ENCODE data around the gene VAV1.

VAV1 gene

GRCh38 chr19:6887316-6887715 is 114.8 kb downstream of the VAV1 start, which contains the start of gene ADGRE1:
Gene ADGRE1 (plus strand): TSS chr19:6887579. CDS start chr19:6887609, 30 bp downstream.
- no peak within 1 kb of the TSS for H3K9ac ChIP-seq (ENCODE audit: low read length)
- no peak for DNase-seq
- no peak within 1 kb of the TSS for H3K4me3 ChIP-seq (ENCODE audit: low read length)
- H3F3A ChIP-seq (ENCODE audit: insufficient read depth, low read length), result no peaks in the 10 kb centered on the region
- H3K79me2 ChIP-seq (ENCODE audit: low read length), result no peaks in the 10 kb centered on the region
- H3K9me3 ChIP-seq (replicated peaks; ENCODE audit: insufficient read depth, low read length), result no peaks in the 10 kb centered on the region
- no peak within 1 kb of the TSS for H3K4me2 ChIP-seq (ENCODE audit: low read depth, low read length)
- H3K27me3 ChIP-seq (replicated peaks; ENCODE audit: insufficient read depth, low read length), result peaks cover 70% of the 10 kb centered on the region
- no peaks in the 10 kb centered on the region for H3K36me3 ChIP-seq (replicated peaks; ENCODE audit: insufficient read depth, low read length)
- H4K20me1 ChIP-seq (ENCODE audit: insufficient read depth, low read length), result no peaks in the 10 kb centered on the region
- H3K9me2 ChIP-seq (replicated peaks; ENCODE audit: insufficient read depth, low read length), result no peaks in the 10 kb centered on the region
- no peaks in the 10 kb centered on the region for H3K4me1 ChIP-seq (ENCODE audit: low read length)
- H3K27ac ChIP-seq (ENCODE audit: low read length), result no peak within 1 kb of the TSS
- no peak within 1 kb of the TSS for H2AFZ ChIP-seq (ENCODE audit: low read length)
- TF ChIP-seq EZH2phosphoT487 (IDR thresholded peaks at IDR 0.05; ENCODE audit: low read length) (no peak), EZH2 (optimal IDR thresholded peaks at IDR 0.05; ENCODE audit: low read depth, low read length) (no peak), CTCF (IDR thresholded peaks at IDR 0.05; ENCODE audit: low read length) (no peak)

- H2AFZ ChIP-seq (ENCODE audit: low read length), result no peak overlapping the region
- H3F3A ChIP-seq (ENCODE audit: insufficient read depth, low read length), result no peaks in the 10 kb centered on the region
- H3K27me3 ChIP-seq (replicated peaks; ENCODE audit: insufficient read depth, low read length), result peaks cover 76% of the 10 kb centered on the region
- no peak overlapping the region for H3K27ac ChIP-seq (ENCODE audit: low read length)
- H3K79me2 ChIP-seq (ENCODE audit: low read length), result no peaks in the 10 kb centered on the region
- DNase-seq, result no peak
- H3K4me2 ChIP-seq (ENCODE audit: low read depth, low read length), result no peak overlapping the region
- H3K9me2 ChIP-seq (replicated peaks; ENCODE audit: insufficient read depth, low read length), result no peaks in the 10 kb centered on the region
- TF ChIP-seq EZH2phosphoT487 (IDR thresholded peaks at IDR 0.05; ENCODE audit: low read length), result no peak
- H3K9ac ChIP-seq (ENCODE audit: low read length), result no peak overlapping the region
- H3K4me1 ChIP-seq (ENCODE audit: low read length), result no peaks in the 10 kb centered on the region
- H4K20me1 ChIP-seq (ENCODE audit: insufficient read depth, low read length), result no peaks in the 10 kb centered on the region
- H3K4me3 ChIP-seq (ENCODE audit: low read length), result no peak overlapping the region
- H3K36me3 ChIP-seq (replicated peaks; ENCODE audit: insufficient read depth, low read length), result no peaks in the 10 kb centered on the region
- H3K9me3 ChIP-seq (replicated peaks; ENCODE audit: insufficient read depth, low read length), result no peaks in the 10 kb centered on the region
Observed at GRCh38 chr19:6888967-6889366, 116.5 kb downstream of the VAV1 start.

GRCh38 chr19:6890401-6890913 is 117.9 kb downstream of the VAV1 start:
- no peak overlapping the region for H2AFZ ChIP-seq (ENCODE audit: low read length)
- H3K79me2 ChIP-seq (ENCODE audit: low read length), result no peaks in the 10 kb centered on the region
- H3F3A ChIP-seq (ENCODE audit: insufficient read depth, low read length), result no peaks in the 10 kb centered on the region
- H3K4me3 ChIP-seq (ENCODE audit: low read length), result no peak overlapping the region
- no peaks in the 10 kb centered on the region for H3K9me2 ChIP-seq (replicated peaks; ENCODE audit: insufficient read depth, low read length)
- no peak for DNase-seq
- peaks cover 83% of the 10 kb centered on the region for H3K27me3 ChIP-seq (replicated peaks; ENCODE audit: insufficient read depth, low read length)
- TF ChIP-seq EZH2phosphoT487 (IDR thresholded peaks at IDR 0.05; ENCODE audit: low read length) (no peak), EZH2 (optimal IDR thresholded peaks at IDR 0.05; ENCODE audit: low read depth, low read length) (no peak), CTCF (IDR thresholded peaks at IDR 0.05; ENCODE audit: low read length) (no peak)
- no peaks in the 10 kb centered on the region for H3K4me1 ChIP-seq (ENCODE audit: low read length)
- no peaks in the 10 kb centered on the region for H3K9me3 ChIP-seq (replicated peaks; ENCODE audit: insufficient read depth, low read length)
- H3K36me3 ChIP-seq (replicated peaks; ENCODE audit: insufficient read depth, low read length), result no peaks in the 10 kb centered on the region
- no peak overlapping the region for H3K4me2 ChIP-seq (ENCODE audit: low read depth, low read length)
- H4K20me1 ChIP-seq (ENCODE audit: insufficient read depth, low read length), result no peaks in the 10 kb centered on the region
- H3K27ac ChIP-seq (ENCODE audit: low read length), result no peak overlapping the region
- H3K9ac ChIP-seq (ENCODE audit: low read length), result no peak overlapping the region

GRCh38 chr19:6890938-6891337 is 118.4 kb downstream of the VAV1 start:
- peaks cover 86% of the 10 kb centered on the region for H3K27me3 ChIP-seq (replicated peaks; ENCODE audit: insufficient read depth, low read length)
- no peaks in the 10 kb centered on the region for H3K9me2 ChIP-seq (replicated peaks; ENCODE audit: insufficient read depth, low read length)
- no peaks in the 10 kb centered on the region for H4K20me1 ChIP-seq (ENCODE audit: insufficient read depth, low read length)
- no peak for DNase-seq
- no peak for TF ChIP-seq EZH2phosphoT487 (IDR thresholded peaks at IDR 0.05; ENCODE audit: low read length)
- TF ChIP-seq EZH2 (optimal IDR thresholded peaks at IDR 0.05; ENCODE audit: low read depth, low read length), result no peak
- TF ChIP-seq CTCF (IDR thresholded peaks at IDR 0.05; ENCODE audit: low read length), result no peak
- H3K9me3 ChIP-seq (replicated peaks; ENCODE audit: insufficient read depth, low read length), result no peaks in the 10 kb centered on the region
- H3K4me2 ChIP-seq (ENCODE audit: low read depth, low read length), result no peak overlapping the region
- H3K79me2 ChIP-seq (ENCODE audit: low read length), result no peaks in the 10 kb centered on the region
- H3K4me1 ChIP-seq (ENCODE audit: low read length), result no peaks in the 10 kb centered on the region
- H3F3A ChIP-seq (ENCODE audit: insufficient read depth, low read length), result no peaks in the 10 kb centered on the region
- H3K36me3 ChIP-seq (replicated peaks; ENCODE audit: insufficient read depth, low read length), result no peaks in the 10 kb centered on the region
- H3K9ac ChIP-seq (ENCODE audit: low read length), result no peak overlapping the region
- no peak overlapping the region for H2AFZ ChIP-seq (ENCODE audit: low read length)
- H3K27ac ChIP-seq (ENCODE audit: low read length), result no peak overlapping the region
- no peak overlapping the region for H3K4me3 ChIP-seq (ENCODE audit: low read length)

Data from MM.1S (cell line).